HG03432 (cell line): ENCODE measurements around the gene AMOTL2.

Experiments
- ATAC-seq: cut with Tn5 transposase; IDR thresholded peaks from one replicate; pipeline ENCODE4 v1.9.1; 2021; ENCODE audit warnings: mild to moderate bottlenecking, moderate library complexity; ENCODE audit not compliant: unreplicated experiment

AMOTL2 gene

DNA sequence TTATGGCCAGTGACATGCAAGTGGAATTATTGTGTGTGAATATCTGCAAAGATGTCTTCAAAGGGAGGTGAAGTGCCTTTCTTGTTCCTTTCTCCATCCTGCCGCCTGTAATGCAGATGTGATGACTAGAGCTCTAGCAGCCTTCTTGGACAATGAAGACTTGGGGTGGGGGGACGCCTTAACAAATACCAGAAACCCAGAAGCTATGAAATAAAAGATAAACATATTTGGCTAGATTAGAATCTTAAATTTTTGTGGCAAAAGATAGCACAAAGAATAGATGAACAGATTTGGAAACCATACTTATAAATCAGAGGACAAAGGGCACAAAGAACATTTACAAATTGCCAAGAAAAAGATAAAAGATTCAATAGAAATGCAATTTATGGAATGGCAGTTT lies 56.1 kb downstream of the AMOTL2 start:
- ATAC-seq, result no peak

GRCh38 chr3:134317106-134317947 lies 56.9 kb downstream of the AMOTL2 start:
- ATAC-seq, result no peak

DNA sequence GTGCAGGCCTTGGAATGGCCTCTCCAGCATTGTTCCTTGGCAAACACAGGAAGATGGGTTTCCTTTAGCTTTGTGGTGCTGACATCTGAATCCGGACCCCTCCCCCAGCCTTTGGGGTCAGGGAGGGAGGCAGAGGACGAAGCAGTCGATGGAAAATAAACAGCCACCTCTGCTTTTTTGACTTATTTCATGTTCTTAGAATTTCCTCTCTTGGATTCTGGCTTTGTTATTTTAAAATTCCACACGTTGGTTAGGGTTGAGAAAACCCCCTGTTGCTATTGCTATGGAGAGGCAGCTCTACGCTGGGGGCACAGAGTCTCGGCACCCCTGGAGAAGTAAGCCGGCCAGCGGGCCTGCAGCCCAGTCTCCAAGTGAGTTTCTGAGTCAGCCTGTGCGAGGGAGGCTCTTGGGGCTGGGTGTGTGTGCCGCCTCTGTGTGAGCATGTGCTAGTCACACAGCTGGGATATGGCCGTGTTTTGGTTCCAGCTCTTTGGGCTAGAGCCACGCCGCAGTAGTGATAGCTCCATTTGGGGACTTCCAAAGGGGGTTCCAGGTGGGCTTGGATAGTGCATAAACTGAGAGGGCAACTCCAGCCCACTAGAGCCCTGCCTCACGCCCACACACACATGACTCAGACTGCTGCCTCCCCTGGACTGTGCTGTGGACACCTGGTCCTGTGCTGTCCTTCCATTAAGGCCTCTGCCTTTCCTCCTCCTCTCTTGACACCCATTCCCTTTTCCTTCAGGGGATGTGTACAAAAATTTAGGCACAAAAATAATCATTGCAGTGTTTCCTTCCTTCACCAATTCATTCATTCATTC lies 58.8 kb downstream of the AMOTL2 start:
- no peak for ATAC-seq

DNA sequence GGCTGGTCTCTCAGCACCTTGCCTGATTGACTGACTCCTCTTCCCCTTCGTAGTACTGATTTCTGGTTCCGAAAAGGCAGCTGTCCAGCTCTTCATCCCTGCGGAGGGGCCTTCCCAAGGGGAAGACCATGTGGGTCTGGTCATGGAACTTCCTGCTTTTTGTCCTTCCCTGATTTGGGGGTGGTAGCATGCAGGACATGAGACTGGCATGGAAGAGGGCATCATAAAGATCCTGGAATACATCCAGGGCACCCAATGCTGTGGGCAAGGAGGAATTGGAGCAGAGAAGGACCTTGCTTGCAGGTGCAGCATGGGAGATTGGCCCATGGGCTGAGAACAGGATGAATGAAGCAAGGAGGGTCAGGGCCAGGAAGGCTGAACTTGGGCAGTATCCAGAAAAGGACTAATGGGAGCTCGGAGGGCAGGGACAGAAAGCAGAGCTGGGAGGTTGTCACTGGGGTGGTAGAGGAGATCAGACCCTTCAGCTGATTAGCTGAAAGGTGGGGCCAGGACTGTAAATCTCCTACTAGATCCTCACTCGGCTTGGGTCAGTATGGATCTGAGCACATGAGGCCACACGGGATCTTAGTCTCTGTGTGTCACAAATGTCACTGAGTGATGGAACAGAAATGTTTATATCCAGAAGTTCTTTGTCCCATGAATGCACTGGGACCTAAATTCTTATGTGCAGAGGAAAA lies 59.5 kb downstream of the AMOTL2 start:
- ATAC-seq, result no peak

DNA sequence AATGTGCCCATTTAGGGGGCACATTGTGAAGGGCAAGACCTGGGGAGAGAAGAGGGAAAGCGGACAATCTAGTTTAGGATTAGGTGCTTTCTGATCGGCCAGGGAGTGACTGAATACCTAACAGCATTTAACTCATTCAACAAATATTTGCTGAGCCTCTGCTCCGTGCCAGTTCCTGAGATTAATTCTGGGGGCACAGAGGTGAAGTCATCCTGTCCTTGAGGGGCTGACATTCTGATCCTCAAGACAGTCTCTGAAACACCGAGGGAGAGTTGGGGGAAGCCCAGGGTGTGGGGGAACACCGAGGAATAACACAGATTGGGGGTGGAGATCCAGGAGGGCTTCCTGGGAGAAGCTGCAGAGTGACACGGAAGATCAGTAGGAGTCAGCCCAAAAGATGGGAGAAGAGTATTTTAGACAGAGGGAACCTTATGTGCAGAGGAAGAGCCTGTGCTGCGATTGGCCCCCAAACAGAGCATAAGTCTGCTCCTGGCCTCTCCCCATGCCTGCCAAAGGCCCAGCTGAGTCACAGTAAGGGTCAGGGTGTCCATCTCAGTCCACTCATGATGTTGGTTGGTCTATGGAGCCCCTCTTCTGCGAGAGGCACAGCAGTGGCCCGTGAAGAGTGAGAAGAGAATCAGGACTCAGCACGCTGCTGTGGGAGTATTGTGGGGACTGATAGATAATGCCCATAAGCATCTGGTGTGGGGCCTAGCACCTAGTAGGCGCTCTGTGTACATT lies 60.2 kb downstream of the AMOTL2 start:
- no peak for ATAC-seq

DNA sequence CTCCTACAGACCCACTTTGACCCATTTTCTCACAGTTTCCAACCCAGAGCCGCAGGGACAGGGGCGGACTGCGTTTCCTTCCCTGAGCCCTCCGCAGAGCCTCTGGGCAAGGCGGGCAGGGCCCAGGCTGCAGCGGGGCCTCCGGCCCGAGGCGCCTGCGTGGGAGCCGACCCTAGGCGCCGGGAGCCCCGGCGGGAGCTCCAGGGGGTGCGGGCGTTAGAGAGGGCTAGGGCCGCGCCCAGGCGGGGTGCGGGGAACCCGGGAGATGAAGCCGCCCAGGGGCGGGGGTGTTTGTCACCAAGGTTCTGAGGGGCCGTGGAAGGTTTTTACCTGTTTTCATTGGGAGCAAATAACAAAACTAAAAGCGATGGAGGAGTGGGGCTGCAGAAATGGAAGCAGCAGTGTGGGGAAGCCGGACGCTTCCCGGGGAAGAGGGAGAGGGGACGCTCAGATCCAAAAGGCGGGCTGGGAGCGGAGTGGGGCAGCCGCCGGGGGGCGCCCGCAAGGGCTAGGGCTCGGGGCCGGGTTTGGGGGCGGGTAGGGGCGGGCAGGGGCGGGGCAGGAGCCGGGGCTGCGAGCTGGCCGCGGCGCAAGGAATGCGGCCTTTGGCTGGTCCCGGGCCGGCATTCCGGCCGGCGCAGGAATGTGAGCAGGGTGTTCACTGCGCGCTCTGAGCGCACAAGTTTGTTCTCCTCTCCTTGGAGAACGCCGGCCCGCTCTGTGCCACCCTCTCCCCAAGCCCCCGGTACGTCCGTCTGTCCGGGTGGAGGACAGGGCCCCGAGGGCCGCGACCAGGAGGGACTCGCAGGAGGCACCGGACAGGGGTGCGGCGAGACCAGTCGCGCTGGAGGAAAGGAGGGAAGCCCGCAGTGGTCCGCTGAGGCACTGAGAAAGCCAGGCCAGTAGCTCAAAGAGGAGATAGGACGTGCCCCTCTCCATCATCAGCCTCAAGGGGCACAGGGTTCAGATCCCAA lies 61.1 kb downstream of the AMOTL2 start:
- no peak for ATAC-seq

DNA sequence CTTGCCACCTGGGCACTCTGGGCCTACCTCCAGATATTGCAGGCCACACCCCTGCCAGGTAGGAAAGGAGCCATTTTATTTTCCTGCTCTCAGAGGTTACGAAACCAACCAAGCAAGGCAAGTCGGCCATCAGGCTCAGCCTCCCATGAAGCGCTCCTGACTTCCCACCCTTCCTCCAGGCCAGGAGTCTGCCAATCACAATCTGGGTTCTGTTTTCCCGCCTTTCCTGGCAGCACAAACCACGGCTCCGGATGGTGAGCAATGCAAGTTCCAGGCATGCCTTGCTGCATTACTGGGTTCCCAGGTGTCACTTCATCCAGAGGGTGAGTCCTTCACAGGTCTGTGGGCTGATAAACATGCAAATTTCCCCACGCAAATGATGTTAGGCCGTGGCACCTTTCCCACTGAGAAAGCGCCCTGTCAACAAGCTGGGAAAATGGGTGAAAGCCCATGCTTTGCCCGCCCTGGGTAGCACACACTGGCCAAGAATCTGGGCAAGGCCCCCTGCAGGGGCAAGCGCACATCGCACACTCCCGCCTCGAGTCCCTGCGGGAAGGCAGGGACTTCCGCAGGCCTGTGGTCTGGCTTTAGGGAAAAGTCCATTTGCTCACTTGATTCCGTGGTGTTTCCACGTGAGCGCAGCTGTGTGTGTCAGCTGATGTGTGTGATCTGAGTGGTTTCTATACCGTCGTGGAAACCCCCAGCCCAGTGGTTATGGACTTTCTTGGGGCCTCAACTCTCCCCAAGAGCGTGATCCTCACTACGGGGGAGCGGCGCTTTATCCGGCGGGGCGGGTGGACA lies 62.0 kb downstream of the AMOTL2 start:
- no peak for ATAC-seq

- no peak for ATAC-seq
These were observed 62.6 kb downstream of the AMOTL2 start for GRCh38 chr3:134311693-134312071.

GRCh38 chr3:134311265-134311664 lies 63.0 kb downstream of the AMOTL2 start:
- no peak for ATAC-seq

DNA sequence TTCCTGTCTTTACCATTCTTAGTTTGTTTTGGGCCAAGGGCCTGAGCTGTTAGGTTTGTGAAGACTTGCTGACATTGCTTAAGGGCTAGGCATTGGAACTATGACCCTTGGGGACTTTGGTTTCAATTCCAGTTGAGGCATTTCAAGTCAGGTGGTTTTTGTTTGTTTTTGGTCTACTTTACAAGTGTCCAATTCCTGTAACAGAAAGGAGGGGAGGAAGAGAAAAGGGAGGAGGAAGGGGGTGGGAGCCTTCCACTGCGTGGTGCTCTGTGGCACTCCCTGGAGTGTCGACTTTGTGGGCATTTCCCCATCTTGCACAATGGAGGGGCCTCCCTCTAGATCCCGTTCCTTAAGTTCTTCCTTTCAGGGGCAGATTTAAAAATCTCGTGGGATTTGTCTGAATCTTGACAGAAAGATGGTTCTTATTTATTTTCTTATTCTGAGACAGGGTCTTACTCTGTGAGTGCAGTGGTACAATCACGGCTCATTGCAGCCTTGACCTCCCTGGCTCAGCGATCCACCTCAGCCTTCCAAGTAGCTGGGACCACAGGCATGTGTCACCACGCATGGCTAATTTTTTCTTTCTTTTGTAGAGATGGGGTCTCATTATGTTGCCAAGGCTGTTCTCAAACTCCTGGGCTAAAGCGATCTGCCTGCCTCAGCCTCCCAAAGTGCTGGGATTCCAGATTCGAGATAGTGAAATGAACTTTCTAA lies 64.1 kb downstream of the AMOTL2 start:
- no peak for ATAC-seq

DNA sequence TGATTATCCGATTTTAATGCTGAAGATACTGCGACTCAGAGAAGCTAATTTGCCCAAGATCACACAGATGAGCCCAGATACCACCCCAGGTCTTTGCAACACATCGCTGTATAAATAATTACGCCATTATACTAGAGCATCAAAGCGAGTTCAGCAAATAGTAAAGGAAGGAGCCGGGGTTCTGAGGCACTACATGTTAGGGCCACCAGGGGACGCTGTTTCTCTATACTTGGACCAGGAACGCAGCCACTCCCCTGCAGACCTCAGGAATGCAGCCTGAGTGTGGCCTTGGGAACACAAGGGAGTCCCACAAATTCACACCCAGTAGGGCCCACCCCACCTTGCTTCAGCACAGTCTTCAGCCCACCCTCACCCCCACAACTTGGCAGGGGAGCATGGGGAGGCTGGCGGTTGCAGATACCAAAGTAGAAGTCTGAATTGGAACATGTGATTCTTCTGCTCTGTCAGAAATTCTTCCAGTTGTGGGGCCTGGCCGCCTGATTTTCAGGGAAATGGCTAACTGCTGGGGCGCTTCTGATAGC lies 65.8 kb downstream of the AMOTL2 start:
- ATAC-seq, result peak; percentile 67

DNA sequence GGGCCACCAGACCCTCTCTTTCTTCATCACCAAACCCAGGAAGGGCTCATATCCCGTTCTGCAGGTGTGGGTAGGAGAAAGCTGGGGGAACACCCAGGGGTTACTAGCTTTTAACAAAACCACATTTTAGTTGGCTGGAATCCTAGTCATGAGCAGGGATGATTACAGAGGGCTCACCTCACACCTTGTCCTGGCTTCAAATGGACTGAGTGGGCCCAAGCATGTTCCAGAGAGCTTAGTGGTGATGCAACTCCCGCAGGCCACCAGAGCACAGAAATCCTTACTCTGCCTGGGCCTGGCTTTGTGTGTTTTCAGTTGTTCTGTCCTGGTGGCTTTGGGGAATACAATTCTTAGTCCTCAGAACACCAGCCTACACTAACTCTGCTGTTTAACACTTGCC lies 66.8 kb downstream of the AMOTL2 start:
- ATAC-seq, result no peak

GRCh38 chr3:134306320-134306719 lies 67.9 kb downstream of the AMOTL2 start:
- ATAC-seq, result no peak
